AML-193 (cell line): Measurements from ENCODE around the gene DAPL1.
"Not testable (repeated sequence)": the region's sequence is repeated elsewhere in the genome, so short reads cannot be mapped to it uniquely, and the experiment has no call there.

ENCODE experiments used
- DNase-seq, 2 experiments: peaks; one replicate each; lab custom pipeline; 2025; lab: John Stamatoyannopoulos, UW

Gene DAPL1

DNA sequence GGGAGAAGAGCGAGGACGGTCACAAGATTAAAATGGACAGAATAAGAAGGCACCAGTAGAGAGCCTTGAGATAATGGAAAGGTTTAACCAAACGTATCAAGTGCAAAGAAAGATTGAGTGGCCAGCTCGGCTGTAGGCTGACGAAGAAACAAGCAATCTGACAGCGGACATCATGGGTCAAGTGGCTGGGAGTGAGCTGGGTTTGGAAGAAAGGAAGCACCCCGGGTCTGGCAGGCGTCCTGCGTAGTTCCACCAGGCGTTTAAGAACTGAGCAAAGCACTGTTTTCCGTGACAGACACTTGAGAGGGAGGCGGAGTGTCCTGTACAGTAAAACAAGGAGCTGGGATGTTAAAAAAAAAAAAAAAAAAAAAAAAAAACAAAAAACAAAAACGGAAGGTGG is 27.1 kb downstream of the DAPL1 start:
- DNase-seq = no peak

DNA sequence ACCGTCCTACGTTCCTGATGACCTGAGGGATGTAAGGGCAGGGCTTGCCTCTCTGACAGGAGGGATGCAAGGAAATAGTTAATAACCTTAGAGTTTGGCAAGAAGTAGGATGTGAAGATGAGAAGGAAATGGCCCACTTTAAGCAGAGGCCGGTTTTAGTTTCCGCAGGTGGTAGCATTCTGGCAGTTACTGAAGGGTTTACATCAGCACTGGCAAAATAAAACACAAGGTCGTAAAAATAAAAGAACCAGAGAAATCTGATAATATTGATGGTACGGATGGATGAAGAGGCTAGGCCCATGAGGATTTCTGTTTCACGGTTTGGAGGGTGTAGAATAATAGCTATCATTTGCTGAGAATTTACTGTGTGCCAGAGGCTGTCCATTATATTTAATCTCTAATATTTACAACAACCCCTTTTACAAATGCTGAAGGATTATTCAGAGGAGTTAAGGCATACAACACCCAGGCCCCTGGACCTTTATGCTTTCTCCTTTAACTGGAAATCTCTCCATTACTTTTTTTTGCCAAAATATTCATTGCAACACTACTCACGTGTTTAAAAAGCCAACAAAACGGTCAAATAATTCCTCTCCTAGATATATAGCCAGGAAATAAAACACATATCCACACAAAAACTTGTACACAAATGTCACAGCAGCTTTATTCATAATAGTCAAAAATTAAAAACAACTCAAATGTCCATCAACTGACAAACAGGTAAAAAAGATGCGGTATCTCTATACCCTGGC is 28.5 kb downstream of the DAPL1 start:
- no peak for DNase-seq

DNA sequence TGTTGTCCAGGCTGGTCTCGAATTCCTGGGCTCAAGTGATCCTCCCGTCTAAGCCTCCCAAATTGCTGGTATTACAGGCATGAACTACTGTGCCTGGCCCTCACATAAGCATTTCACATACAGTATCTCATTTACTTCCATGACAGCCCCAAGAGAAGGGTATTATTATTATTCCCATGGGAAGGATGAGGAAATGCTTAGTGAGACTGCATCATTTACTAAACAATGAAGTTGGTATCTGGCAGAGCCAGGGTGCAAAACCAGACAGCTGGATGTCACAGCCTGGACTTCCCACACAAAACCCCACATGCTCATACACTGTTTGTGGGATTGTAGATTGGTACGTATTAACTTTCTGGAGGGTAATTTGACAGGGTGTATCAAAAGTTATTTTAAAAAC is 29.9 kb downstream of the DAPL1 start:
- no peak for DNase-seq

DNA sequence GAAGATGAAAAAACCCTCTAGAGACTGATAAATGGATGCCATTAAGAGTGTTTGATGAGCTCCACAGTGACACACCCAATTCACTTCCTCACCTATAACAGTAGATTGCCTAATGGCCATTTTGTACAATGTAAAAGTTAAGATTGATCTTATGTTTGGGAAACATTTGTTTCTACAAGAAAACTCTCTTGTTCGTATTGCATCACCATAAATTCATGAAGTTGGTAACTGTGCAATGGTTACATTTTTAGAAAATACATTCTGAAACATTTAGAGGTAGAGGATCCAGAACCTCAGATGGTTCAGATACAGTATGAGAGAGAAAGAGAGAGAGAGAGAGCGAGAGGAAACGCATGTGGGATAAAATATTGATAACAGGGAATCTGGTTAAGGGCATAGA is 31.8 kb downstream of the DAPL1 start:
- DNase-seq = no peak

DNA sequence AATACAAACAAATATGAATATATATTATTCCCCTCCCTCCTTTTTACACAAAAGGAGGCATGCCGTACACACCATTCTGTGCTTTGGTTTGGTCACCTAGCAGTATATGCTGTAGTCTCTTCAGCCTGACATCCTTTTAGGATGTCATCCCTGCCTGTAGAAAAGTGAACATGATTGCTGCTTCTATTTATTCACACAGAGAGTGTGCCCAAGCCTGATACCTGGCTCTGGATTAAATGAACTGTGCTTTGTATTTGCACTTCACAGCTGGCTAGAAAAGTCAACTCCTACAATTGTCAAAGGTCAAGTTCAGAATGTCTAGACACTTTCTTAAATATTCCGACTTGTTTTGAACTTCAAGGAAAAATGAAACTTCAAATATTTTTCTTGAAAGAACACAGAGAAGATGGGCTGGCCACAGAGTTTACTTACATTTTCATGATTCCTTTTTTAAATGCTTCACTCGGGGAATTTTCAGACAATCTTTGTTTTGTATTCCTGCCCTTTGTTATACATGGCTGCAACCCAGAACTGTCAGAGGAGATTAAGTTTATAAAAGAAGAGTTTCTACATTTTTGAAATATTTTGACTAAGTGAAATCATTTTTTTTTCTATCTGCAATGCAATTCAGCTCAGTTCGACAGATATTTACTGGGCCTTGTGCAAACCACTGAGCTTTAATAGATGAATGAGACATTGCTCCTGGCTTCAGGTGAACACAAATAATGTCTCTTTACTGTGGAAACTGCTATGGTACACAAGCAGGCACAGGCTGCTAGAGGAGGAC is 33.5 kb downstream of the DAPL1 start:
- DNase-seq = no peak

GRCh38 chr2:158829167-158829566 is 34.0 kb downstream of the DAPL1 start:
- DNase-seq = no peak

DNA sequence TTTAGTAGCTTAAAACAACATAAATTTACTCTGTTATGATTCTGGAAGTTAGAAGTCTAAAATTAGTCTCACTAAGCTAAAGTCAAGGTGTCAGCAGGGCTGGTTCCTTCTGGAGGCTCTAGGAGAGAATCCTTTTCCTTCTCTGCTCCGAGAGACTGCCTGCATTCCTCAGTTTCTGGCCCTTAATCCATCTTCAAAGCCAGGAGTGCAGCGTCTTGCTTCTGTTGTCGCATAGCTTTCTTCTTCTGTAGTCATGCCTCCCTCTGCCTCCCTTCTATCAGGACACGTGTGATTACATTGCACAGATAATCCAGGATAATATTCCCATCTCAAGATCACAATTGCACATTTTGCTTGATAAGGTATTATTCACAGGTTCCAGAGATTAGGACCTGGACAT is 35.1 kb downstream of the DAPL1 start:
- DNase-seq = no peak

- no peak for DNase-seq
Measured at GRCh38 chr2:158835431-158835830, 40.3 kb downstream of the DAPL1 start.

- no peak for DNase-seq
Measured at GRCh38 chr2:158837645-158838044, 42.5 kb downstream of the DAPL1 start.

- no peak for DNase-seq
Measured at GRCh38 chr2:158841850-158842249, 46.7 kb downstream of the DAPL1 start.

DNA sequence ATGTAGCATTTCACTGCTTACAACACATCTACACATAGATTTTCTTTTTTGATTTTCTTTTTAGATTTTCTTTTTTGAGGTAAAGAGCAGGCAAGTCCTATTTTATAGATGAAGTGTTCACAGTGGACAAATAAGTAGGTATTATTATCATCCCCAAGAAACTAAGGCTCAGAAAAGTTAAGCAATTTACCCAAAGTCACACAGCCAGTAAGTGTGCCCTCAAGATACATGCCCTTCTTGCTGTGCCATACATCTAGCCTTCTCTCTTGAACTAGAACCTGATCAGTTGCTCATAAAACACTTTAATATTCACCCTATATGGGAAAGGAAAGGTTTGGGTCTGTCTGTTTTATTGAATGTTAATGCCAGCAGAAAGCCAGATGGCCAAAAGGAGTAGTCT is 50.3 kb downstream of the DAPL1 start:
- no peak for DNase-seq

DNA sequence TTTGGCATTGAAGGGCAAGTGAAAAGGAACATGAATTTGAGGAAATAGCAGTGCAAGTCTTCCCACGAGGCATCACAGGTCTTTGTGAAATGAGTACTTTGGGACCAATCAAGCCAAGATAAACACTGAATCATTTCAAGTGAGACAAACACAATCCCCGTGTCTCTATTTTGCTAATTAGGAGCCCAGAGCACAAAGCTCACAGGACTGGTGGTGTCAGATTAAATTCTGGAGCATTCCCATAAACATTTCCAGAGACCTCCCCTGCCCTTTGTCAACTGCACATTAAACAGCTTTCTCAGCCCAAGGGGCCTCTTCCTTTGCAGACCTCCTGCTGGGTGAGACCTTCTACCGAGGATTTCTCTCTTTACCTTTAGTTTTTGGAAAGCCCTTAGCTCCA is 50.7 kb downstream of the DAPL1 start:
- DNase-seq = no peak

DNA sequence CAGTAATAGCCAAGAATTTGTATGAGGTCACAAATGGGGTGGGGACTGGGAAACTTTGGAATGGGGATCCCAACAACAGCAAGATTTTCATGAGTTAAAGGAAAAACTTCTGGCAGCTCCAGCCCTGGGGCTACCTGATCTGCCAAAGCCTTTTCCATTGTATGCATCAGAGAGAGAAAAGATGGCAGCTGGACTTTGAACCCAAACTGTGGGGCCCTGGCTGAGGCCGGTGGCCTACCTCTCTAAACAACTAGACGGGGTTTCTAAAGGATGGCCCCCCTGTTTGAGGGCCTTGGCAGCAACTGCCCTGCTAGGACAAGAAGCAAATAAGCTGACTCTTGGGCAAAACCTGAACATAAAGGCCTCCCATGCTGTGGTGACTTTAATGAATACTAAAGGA is 52.4 kb downstream of the DAPL1 start:
- not testable (repeated sequence) for DNase-seq

GRCh38 chr2:158848031-158848970 is 53.2 kb downstream of the DAPL1 start:
- DNase-seq = not testable (repeated sequence)

DNA sequence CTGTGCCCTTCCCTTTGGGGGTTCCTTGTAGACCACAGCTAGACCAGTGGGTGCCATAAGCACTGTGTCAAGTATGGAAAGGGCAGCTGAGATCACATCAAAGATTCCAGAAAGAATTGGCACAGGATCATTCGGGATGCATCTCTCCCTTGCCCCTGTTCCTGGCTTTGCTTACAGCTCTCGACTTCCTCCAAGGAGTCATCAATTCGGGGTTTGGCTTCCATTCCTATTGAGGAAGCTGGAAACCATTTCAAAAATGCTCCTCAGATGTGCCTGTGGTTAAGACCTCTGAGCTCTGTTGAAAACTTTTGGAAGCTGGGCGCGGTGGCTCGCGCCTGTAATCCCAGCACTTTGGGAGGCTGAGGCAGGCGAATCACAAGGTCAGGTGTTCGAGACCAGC is 65.1 kb downstream of the DAPL1 start:
- not testable (repeated sequence) for DNase-seq

DNA sequence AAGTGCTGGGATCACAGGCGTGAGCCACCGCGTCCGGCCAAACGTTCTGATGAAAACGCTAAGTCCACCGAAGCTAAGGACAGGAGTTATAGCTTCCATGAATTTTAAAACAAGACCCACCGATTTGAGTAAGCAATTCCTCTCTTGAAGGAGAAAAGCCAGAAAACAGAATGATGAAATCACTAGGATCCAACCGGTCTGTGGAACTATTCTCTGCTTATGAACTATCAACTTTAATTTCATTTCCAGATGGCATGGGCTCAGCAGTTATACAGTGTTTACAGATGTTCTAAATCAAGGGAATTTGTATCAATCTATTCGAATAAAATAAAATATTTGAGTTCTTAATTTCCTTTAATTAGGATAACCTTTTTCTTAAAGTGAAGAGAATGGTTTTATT is 66.5 kb downstream of the DAPL1 start:
- not testable (repeated sequence) for DNase-seq

GRCh38 chr2:158865469-158865868 is 70.4 kb downstream of the DAPL1 start:
- DNase-seq = not testable (repeated sequence)
